H1 (cell line): ENCODE results near the gene FOXP4. TPM values are rescaled to one million over a fixed set of nuclear protein-coding genes. Genes with fewer than 3 reads are reported as not detected.

Experiments used
- CTCF ChIA-PET: fragments of 300-600 bp; sonication (Branson Sonifier 250); formaldehyde crosslinking; loops from one replicate; lab custom pipeline; 2021; ENCODE audit not compliant: partially characterized antibody; lab: Charles Lee
- POLR2A ChIA-PET: fragments of 300-600 bp; sonication (Branson Sonifier 250); formaldehyde crosslinking; loops from one replicate; lab custom pipeline; 2021; ENCODE audit warnings: inconsistent platforms; ENCODE audit not compliant: partially characterized antibody; lab: Charles Lee
- DNase-seq, 2 experiments: peaks; one replicate each; pipeline versions ENCODE4 v3.0.0 to v3.0.0-alpha.2; 2010 to 2022; ENCODE audit warnings: low spot score in 2 of 2, low read depth in 1 of 2, mixed read lengths in 1 of 2
- FAIRE-seq: peaks from 2 replicates; lab custom pipeline; 2011; peaks lifted over from hg19 to GRCh38; lab: Jason Lieb, UNC
- H2AFZ ChIP-seq: 2 replicates; pipeline ENCODE4 v1.8.1; 2012; ENCODE audit warnings: low read length, inconsistent platforms
- H2AK5ac ChIP-seq: 2 replicates; pipeline ENCODE4 v1.6.1; 2013; ENCODE audit warnings: low read depth, low read length
- H2BK120ac ChIP-seq: replicated peaks from 2 replicates; pipeline ENCODE3; 2013; ENCODE audit warnings: low read depth, low read length, inconsistent platforms
- H2BK12ac ChIP-seq: 2 replicates; pipeline ENCODE4 v1.6.1; 2013; ENCODE audit warnings: low read depth, low read length
- H2BK15ac ChIP-seq: 2 replicates; pipeline ENCODE4 v1.6.1; 2013; ENCODE audit warnings: low read length
- H2BK20ac ChIP-seq: 2 replicates; pipeline ENCODE4 v1.6.1; 2013; ENCODE audit warnings: low read length
- H2BK5ac ChIP-seq: 2 replicates; pipeline ENCODE4 v1.6.1; 2013; ENCODE audit warnings: low read depth, low read length
- H3K14ac ChIP-seq: 2 replicates; pipeline ENCODE4 v1.6.1; 2013; ENCODE audit warnings: inconsistent platforms; ENCODE audit not compliant: insufficient read length
- H3K18ac ChIP-seq: 2 replicates; pipeline ENCODE4 v1.6.1; 2013; ENCODE audit warnings: low read length; ENCODE audit errors: extremely low read depth
- H3K23ac ChIP-seq: 2 replicates; pipeline ENCODE4 v1.6.1; 2013; ENCODE audit warnings: inconsistent platforms; ENCODE audit not compliant: insufficient read length
- H3K23me2 ChIP-seq: 2 replicates; pipeline ENCODE4 v1.6.1; 2013; ENCODE audit warnings: low read depth, low read length
- H3K27ac ChIP-seq: 2 replicates; pipeline ENCODE4 v1.6.1; 2011; ENCODE audit warnings: low read depth, low read length, inconsistent platforms
- H3K27me3 ChIP-seq, 4 experiments: replicated peaks in 1 of 4; 1 replicate in 1 of 4; 2 replicates in 3 of 4; pipeline versions ENCODE4 v1.6.1 to v1.8.1; 2011 to 2013; ENCODE audit warnings: low read length in 3 of 4, mild to moderate bottlenecking in 3 of 4, inconsistent platforms in 2 of 4, mixed read lengths in 2 of 4, moderate library complexity in 1 of 4; ENCODE audit not compliant: control insufficient read depth in 3 of 4, insufficient read depth in 3 of 4; ENCODE audit errors: extremely low read depth in 1 of 4
- H3K36me3 ChIP-seq, 4 experiments: 2 replicates each; pipeline versions ENCODE4 v1.6.1 to v1.8.1; 2011 to 2013; ENCODE audit warnings: mild to moderate bottlenecking in 4 of 4, low read length in 3 of 4, moderate library complexity in 2 of 4, control low read depth in 1 of 4, inconsistent platforms in 1 of 4; ENCODE audit not compliant: insufficient read depth in 4 of 4, control insufficient read depth in 2 of 4
- H3K4ac ChIP-seq: replicated peaks from 2 replicates; pipeline ENCODE3; 2013; ENCODE audit warnings: low read length, low read depth, mixed read lengths, inconsistent platforms; ENCODE audit not compliant: insufficient read length
- H3K4me1 ChIP-seq, 4 experiments: replicated peaks in 1 of 4; 1 replicate in 1 of 4; 2 replicates in 3 of 4; pipeline versions ENCODE4 v1.6.1 to v1.8.1; 2011 to 2013; ENCODE audit warnings: low read length in 3 of 4, inconsistent platforms in 2 of 4, mixed read lengths in 1 of 4; ENCODE audit not compliant: insufficient read depth in 4 of 4, control insufficient read depth in 3 of 4
- H3K4me2 ChIP-seq, 2 experiments: 2 replicates each; pipeline versions ENCODE4 v1.6.1 to v1.8.1; 2011 to 2013; ENCODE audit warnings: low read depth in 2 of 2, low read length in 2 of 2, control low read depth in 1 of 2, inconsistent platforms in 1 of 2, mild to moderate bottlenecking in 1 of 2; ENCODE audit not compliant: insufficient read depth in 1 of 2
- H3K4me3 ChIP-seq, 4 experiments: fragments of 200-600, 300-600 bp in 1 of 4; sonication (generic), shearing (Covaris generic), sonication (Bioruptor Twin) in 1 of 4; 2 replicates each; pipeline versions ENCODE4 v1.5.1 to v1.8.1; 2011 to 2016; ENCODE audit warnings: low read length in 4 of 4, low read depth in 3 of 4, control low read depth in 2 of 4, inconsistent platforms in 2 of 4, mild to moderate bottlenecking in 2 of 4, mixed read lengths in 1 of 4, moderate library complexity in 1 of 4; ENCODE audit not compliant: insufficient read depth in 2 of 4; ENCODE audit errors: extremely low read depth in 1 of 4
- H3K56ac ChIP-seq: replicated peaks from 2 replicates; pipeline ENCODE3; 2013; ENCODE audit warnings: low read depth, mild to moderate bottlenecking, mixed read lengths, low read length, inconsistent platforms; ENCODE audit not compliant: insufficient read length
- H3K79me1 ChIP-seq: 2 replicates; pipeline ENCODE4 v1.6.1; 2013; ENCODE audit warnings: low read depth, low read length, control low read depth
- H3K79me2 ChIP-seq, 2 experiments: 2 replicates each; pipeline versions ENCODE4 v1.6.1 to v1.8.1; 2012 to 2013; ENCODE audit warnings: low read length in 2 of 2, mild to moderate bottlenecking in 2 of 2, inconsistent platforms in 1 of 2; ENCODE audit not compliant: insufficient read depth in 2 of 2, control insufficient read depth in 1 of 2
- H3K9ac ChIP-seq, 4 experiments: replicated peaks in 1 of 4; 1 replicate in 1 of 4; 2 replicates in 3 of 4; pipeline versions ENCODE4 v1.6.1 to v1.8.1; 2011 to 2013; ENCODE audit warnings: low read depth in 3 of 4, low read length in 3 of 4, control low read depth in 2 of 4, mild to moderate bottlenecking in 2 of 4, moderate library complexity in 2 of 4, inconsistent platforms in 1 of 4; ENCODE audit errors: extremely low read depth in 1 of 4
- H3K9me3 ChIP-seq, 2 experiments: 2 replicates each; pipeline versions ENCODE4 v1.6.1 to v1.8.1; 2012 to 2013; ENCODE audit warnings: mild to moderate bottlenecking in 2 of 2, moderate library complexity in 2 of 2, control low read depth in 1 of 2, inconsistent platforms in 1 of 2, low read depth in 1 of 2, low read length in 1 of 2, mixed read lengths in 1 of 2; ENCODE audit not compliant: insufficient read depth in 2 of 2
- H4K20me1 ChIP-seq, 2 experiments: replicated peaks in 1 of 2; 2 replicates each; pipeline versions ENCODE3 to v1.8.1; 2011 to 2013; ENCODE audit warnings: inconsistent platforms in 2 of 2, low read length in 2 of 2, mild to moderate bottlenecking in 1 of 2; ENCODE audit not compliant: insufficient read depth in 2 of 2, control insufficient read depth in 1 of 2
- H4K5ac ChIP-seq: 2 replicates; pipeline ENCODE4 v1.6.1; 2013; ENCODE audit warnings: low read length, low read depth, mixed read lengths, inconsistent platforms; ENCODE audit not compliant: insufficient read length
- H4K8ac ChIP-seq: 2 replicates; pipeline ENCODE4 v1.8.0; 2013; ENCODE audit warnings: mild to moderate bottlenecking, moderate library complexity, low read length, inconsistent platforms; ENCODE audit not compliant: insufficient read depth; ENCODE audit errors: extremely low read depth
- H4K91ac ChIP-seq: replicated peaks from 2 replicates; pipeline ENCODE3; 2013; ENCODE audit warnings: low read length, mixed read lengths, inconsistent platforms; ENCODE audit not compliant: insufficient read length
- ATF2 ChIP-seq: IDR thresholded peaks from 2 replicates; pipeline ENCODE4 v1.6.1; 2012; ENCODE audit warnings: low read length, inconsistent platforms
- EGR1 ChIP-seq: IDR thresholded peaks from 2 replicates; pipeline ENCODE4 v1.6.1; 2011; ENCODE audit warnings: low read depth, low read length, borderline replicate concordance
- EP300 ChIP-seq, 2 experiments: IDR thresholded peaks; 1 replicate in 1 of 2; 2 replicates in 1 of 2; pipeline ENCODE4 v1.6.1; 2011 to 2012; ENCODE audit warnings: low read depth in 2 of 2, low read length in 2 of 2, mild to moderate bottlenecking in 2 of 2, borderline replicate concordance in 1 of 2, inconsistent platforms in 1 of 2, moderate library complexity in 1 of 2
- HDAC6 ChIP-seq: IDR thresholded peaks from one replicate; pipeline ENCODE4 v1.7.1; 2012; ENCODE audit warnings: low read depth, mild to moderate bottlenecking, inconsistent platforms, low read length, moderate library complexity
- JUN ChIP-seq: IDR thresholded peaks from 2 replicates; pipeline ENCODE4 v1.6.1; 2011; ENCODE audit warnings: low read depth, mild to moderate bottlenecking, improper control_type of control experiment, low read length
- KDM5A ChIP-seq: fragments of 200-600 bp; IDR thresholded peaks from 2 replicates; pipeline ENCODE4 v1.7.1; 2012; ENCODE audit warnings: mild to moderate bottlenecking, low read length, inconsistent platforms, mixed read lengths
- SAP30 ChIP-seq: fragments of 300-600 bp; sonication (generic); IDR thresholded peaks from 2 replicates; pipeline ENCODE4 v1.7.1; 2012; ENCODE audit warnings: low read length, moderate library complexity, mild to moderate bottlenecking, inconsistent platforms; ENCODE audit not compliant: insufficient read depth, insufficient replicate concordance
- SIX5 ChIP-seq: IDR thresholded peaks from 2 replicates; pipeline ENCODE4 v1.6.1; 2011; ENCODE audit warnings: mild to moderate bottlenecking, low read depth, low read length
- TBP ChIP-seq: IDR thresholded peaks from 2 replicates; pipeline ENCODE4 v1.6.1; 2011; ENCODE audit warnings: low read depth, low read length, improper control_type of control experiment
- WGBS, 2 experiments: shearing (Covaris generic) in 1 of 2; methylation state at CpG; one replicate each; pipeline versions ENCODE4 v1.1.6 to v1.1.7; 2013 to 2015; ENCODE audit warnings: low lambda C conversion rate in 2 of 2, mixed read lengths in 2 of 2, inconsistent platforms in 1 of 2, low coverage in 1 of 2, missing lambda C conversion rate in 1 of 2; ENCODE audit not compliant: insufficient replicate concordance in 2 of 2, insufficient coverage in 1 of 2, insufficient read length in 1 of 2; ENCODE audit errors: extremely low coverage in 1 of 2, missing lambda C conversion rate in 1 of 2; 5-methylcytosine and 5-hydroxymethylcytosine counted together
- polyA plus RNA-seq, 7 experiments: library from polyadenylated mRNA; depleted of rRNA in 3 of 7; stranded (reverse) in 5 of 7; unstranded in 2 of 7; fragments of >200 nt in 5 of 7; fragments of 200-250 nt in 2 of 7; gene quantifications; 1 replicate in 5 of 7; 2 replicates in 1 of 7; 4 replicates in 1 of 7; pipeline versions ENCODE4 v1.2.1 to v1.2.3, GENCODE V29; 2011 to 2013; ENCODE audit warnings: missing spikeins in 2 of 7, mixed read lengths in 2 of 7
- total RNA-seq: library from RNA; stranded (reverse); fragmentation: NEBNext Ultra II Directional; extraction: Animal tissue kit (Norgen Biotek cat#: 25700); gene quantifications from 2 replicates; pipeline ENCODE4 v1.2.1, GENCODE V29; 2021

The FOXP4 gene
- total and polyA plus RNA-seq, 2 of the 8 experiments (the other 6 are each of a cell fraction or from before 2014, with no cell fraction given) = 4.8 to 13.3 TPM

GRCh38 chr6:41599852-41600445 lies 53.8 kb downstream of the FOXP4 start:
- Histone ChIP-seq H3K27ac (no peak overlapping the region), H3K23me2 (no peaks in the 10 kb centered on the region), H3K23ac (no peak overlapping the region), H3K56ac (no peak overlapping the region), H3K27me3 (no peaks in the 10 kb centered on the region), H2AFZ (no peak overlapping the region), H3K4me2 (0 out of 4 replicates have a peak overlapping the region, but pooled peaks of 1 of the 2 experiments have one; percentile 9), H3K9ac (no peak overlapping the region), H2BK15ac (no peak overlapping the region), H3K79me2 (no peaks in the 10 kb centered on the region), H4K20me1 (peaks cover 0 to 2% of the 10 kb centered on the region in 2 experiments), H3K18ac (no peak overlapping the region), H3K4ac (no peak overlapping the region), H2BK5ac (peak overlapping the region; percentile 52; the same call in 1 of the 2 replicates), H2BK20ac (no peak overlapping the region), H3K4me1 (peaks cover 0 to 32% (median 17%) of the 10 kb centered on the region in 4 experiments; a peak in 6 of 7 replicates), H2BK12ac (no peak overlapping the region), H2AK5ac (no peak overlapping the region), H3K79me1 (no peaks in the 10 kb centered on the region), H4K91ac (peak overlapping the region; percentile 83), H3K36me3 (no peaks in the 10 kb centered on the region), H3K4me3 (peak overlapping the region in 1 of 4 experiments; percentile 23; a peak in 1 of 8 replicates), H3K9me3 (no peaks in the 10 kb centered on the region), H3K14ac (no peak overlapping the region), H4K8ac (no peak overlapping the region), H4K5ac (no peak overlapping the region), H2BK120ac (no peak overlapping the region)
- 40% methylated on average over 1 of the region's 14 CpGs; no CpG with 5 or more reads in 1 of the 2 experiments for WGBS, 2 experiments
- POLR2A ChIA-PET = interaction anchor here (0.6 to 1.6 kb wide), 7 partner anchors 12 to 171 kb away, joined by 3 to 6 read pairs (median 4); no protein-coding TSS in a partner anchor
- DNase-seq (no peak), FAIRE-seq (no peak)
- CTCF ChIA-PET = interaction anchor here (0.6 to 27.7 kb wide), 14 partner anchors 10 to 229 kb away, joined by 3 to 361 read pairs (median 5); no protein-coding TSS in a partner anchor
- no peak for TF ChIP-seq TBP
- no peak for TF ChIP-seq SIX5
- TF ChIP-seq EP300 (IDR thresholded peaks at IDR 0.05; ENCODE audit: borderline replicate concordance in 1 of 2, low read depth in 2 of 2, low read length in 2 of 2) = no peak
- no peak for TF ChIP-seq KDM5A
- TF ChIP-seq EGR1 = no peak
- no peak for TF ChIP-seq JUN
- TF ChIP-seq SAP30 = no peak
- TF ChIP-seq ATF2 = no peak
- TF ChIP-seq HDAC6 = no peak
